ENCODE data around the gene COBL.

COBL gene

GRCh38 chr7:51113560-51113959, 203.0 kb downstream of the COBL start:
- TF ChIP-seq CTCF (conservative IDR thresholded peaks at IDR 0.05; ENCODE audit: low read length) = no peak
- H3K4me3 ChIP-seq (ENCODE audit: low read length) = no peak overlapping the region
- DNase-seq (ENCODE audit: low read depth) = no peak

DNA sequence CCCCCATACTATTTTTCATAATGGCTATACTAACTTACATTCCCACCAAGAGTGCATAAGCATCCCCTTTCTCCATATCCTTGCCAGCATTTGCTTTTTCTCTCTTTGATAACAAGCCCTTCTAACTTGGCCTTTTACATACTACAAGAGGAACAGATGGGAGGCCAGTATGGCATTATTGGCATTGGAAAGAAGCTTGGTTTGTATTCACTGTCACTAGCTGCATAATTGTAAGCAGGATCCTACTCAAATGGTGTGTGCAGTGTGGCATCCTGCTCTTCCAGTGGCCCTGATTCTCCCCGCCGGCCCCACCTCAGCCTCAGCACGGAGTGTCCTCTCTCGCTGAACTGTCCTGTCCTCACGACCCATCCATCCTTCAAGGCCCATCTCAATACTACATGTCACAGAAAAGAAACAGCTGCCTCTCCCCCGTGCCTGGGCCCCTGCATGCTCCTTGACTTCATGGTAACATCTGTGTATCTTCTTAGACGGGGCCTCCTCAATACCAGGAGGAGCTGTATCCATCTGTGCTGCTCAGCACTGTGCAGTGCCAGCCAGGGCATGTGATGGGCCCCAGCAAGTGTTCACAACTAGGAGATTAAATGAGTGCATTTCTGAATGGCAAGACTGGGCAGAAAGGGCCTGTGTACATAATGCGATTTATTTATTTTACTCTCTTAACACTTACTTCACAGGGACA, 205.2 kb downstream of the COBL start:
- TF ChIP-seq CTCF (conservative IDR thresholded peaks at IDR 0.05; ENCODE audit: low read length) = no peak
- H3K4me3 ChIP-seq (ENCODE audit: low read length) = no peak overlapping the region
- no peak for DNase-seq (ENCODE audit: low read depth)

GRCh38 chr7:51108134-51108533, 208.5 kb downstream of the COBL start:
- TF ChIP-seq CTCF (conservative IDR thresholded peaks at IDR 0.05; ENCODE audit: low read length) = no peak
- H3K4me3 ChIP-seq (ENCODE audit: low read length) = no peak overlapping the region
- no peak for DNase-seq (ENCODE audit: low read depth)

DNA sequence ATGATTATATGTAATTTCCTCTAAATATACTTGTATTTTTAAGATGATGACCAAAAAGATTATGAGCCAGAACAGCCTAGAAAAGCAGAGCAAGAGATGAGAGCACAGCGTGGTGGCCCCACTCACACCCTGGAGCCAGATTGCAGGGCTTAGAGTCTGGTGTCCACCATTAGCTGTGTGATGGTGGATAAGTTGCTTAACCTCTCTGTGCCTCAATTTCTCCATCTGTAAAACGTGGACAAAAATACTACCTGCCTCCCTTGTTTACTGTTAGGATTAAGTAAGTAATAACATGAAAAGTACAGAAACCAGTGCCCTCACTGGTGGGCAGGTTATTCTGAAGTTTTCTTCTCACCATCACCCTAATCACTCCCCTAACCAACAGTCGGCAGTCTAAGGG, 212.3 kb downstream of the COBL start:
- no peak for TF ChIP-seq CTCF (conservative IDR thresholded peaks at IDR 0.05; ENCODE audit: low read length)
- no peak overlapping the region for H3K4me3 ChIP-seq (ENCODE audit: low read length)
- no peak for DNase-seq (ENCODE audit: low read depth)

GRCh38 chr7:51103718-51104117, 212.9 kb downstream of the COBL start:
- no peak overlapping the region for H3K4me3 ChIP-seq (ENCODE audit: low read length)
- no peak for TF ChIP-seq CTCF (conservative IDR thresholded peaks at IDR 0.05; ENCODE audit: low read length)
- DNase-seq (ENCODE audit: low read depth) = no peak

GRCh38 chr7:51102828-51103227, 213.8 kb downstream of the COBL start:
- no peak for TF ChIP-seq CTCF (conservative IDR thresholded peaks at IDR 0.05; ENCODE audit: low read length)
- H3K4me3 ChIP-seq (ENCODE audit: low read length) = no peak overlapping the region
- no peak for DNase-seq (ENCODE audit: low read depth)

DNA sequence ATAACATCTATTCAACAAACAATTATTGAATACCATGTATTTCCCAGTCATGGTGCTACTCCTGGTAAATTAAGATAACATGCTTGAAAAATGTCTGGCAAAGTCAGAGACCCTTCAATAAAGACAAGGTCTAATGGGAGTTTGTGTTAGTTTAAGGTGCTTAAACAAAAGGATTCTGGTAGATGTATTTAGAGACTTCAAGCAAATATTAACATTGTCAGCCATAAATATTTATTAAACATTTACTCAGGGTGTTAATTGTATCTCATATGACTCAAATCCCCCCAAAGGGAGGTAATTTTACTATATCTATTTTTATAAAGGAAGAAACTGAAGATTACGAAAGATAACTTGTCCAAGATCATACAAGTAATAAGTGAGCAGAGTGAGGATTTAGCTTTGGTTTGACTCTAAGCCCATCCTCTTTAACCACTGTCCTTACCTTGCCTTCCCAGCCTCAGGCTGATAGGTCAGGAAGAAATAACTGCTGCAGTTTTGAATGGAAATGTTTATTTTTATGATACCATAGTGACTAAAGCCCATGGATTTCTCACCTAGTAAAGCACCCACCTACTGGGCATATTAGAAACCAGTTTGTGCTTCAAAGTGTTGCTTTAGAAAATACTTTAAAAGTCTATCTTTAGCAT, 215.4 kb downstream of the COBL start:
- DNase-seq (ENCODE audit: low read depth) = no peak
- H3K4me3 ChIP-seq (ENCODE audit: low read length) = no peak overlapping the region
- no peak for TF ChIP-seq CTCF (conservative IDR thresholded peaks at IDR 0.05; ENCODE audit: low read length)
